Pancreas (tissue), 10 donors: ENCODE data around the gene TGM4. TPM values are rescaled to one million over a fixed set of nuclear protein-coding genes. Genes with fewer than 3 reads are reported as not detected.

Experiments
- ATAC-seq, 4 donors: fragments of 200-7000 bp; cut with Tn5 transposase; one replicate each; pipeline versions ENCODE4 v1.8.0 to v1.9.1; 2020; ENCODE audit warnings: mild to moderate bottlenecking in 4 of 4, moderate library complexity in 4 of 4
- DNase-seq, 6 donors: peaks; one replicate each; pipeline ENCODE4 v3.0.0-alpha.2; 2020
- FAIRE-seq: peaks from 2 replicates; lab custom pipeline; 2012; peaks lifted over from hg19 to GRCh38; lab: Jason Lieb, UNC
- H3K27ac ChIP-seq, 4 donors: fragments of 200-600 bp; sonication (generic); 1 replicate in 3 of 4; 2 replicates in 1 of 4; pipeline versions ENCODE4 v1.5.0 to v1.8.0; 2020
- H3K27me3 ChIP-seq, 4 donors: fragments of 200-600 bp; one replicate each; pipeline ENCODE4 v1.8.0; 2021
- H3K36me3 ChIP-seq, 3 donors: fragments of 200-600 bp; sonication (generic) in 1 of 3; one replicate each; pipeline versions ENCODE4 v1.5.0 to v1.8.0; 2020 to 2021
- H3K4me1 ChIP-seq, 3 donors: fragments of 200-600 bp; one replicate each; pipeline ENCODE4 v1.8.0; 2021
- H3K4me3 ChIP-seq, 4 donors: fragments of 200-600 bp; sonication (generic) in 2 of 4; one replicate each; pipeline versions ENCODE4 v1.5.0 to v1.8.0; 2020 to 2021
- H3K9me3 ChIP-seq, 4 donors: fragments of 200-600 bp; one replicate each; pipeline ENCODE4 v1.8.0; 2021
- CTCF ChIP-seq, 4 donors: fragments of 200-600 bp; sonication (generic) in 3 of 4; IDR thresholded peaks; one replicate each; pipeline versions ENCODE4 v1.5.0 to v1.8.0; 2021; ENCODE audit warnings: antibody characterized with exemption in 4 of 4
- WGBS, 2 donors: extraction: QIAGEN DNeasy Blood & Tissue Kit; methylation state at CpG; one replicate each; pipeline ENCODE4 v1.1.7; 2013; 5-methylcytosine and 5-hydroxymethylcytosine counted together
- intact Hi-C, 3 donors: fragments of 100-400 bp; cut with DNase I; formaldehyde crosslinking; loops; one replicate each; pipeline versions ENCODE4 v1.11.1 to v1.14.2; 2022
- polyA plus RNA-seq, 2 donors: library from polyadenylated mRNA; stranded (reverse); fragments of 200-250 nt; gene quantifications; one replicate each; pipeline ENCODE4 v1.2.3, GENCODE V29; 2013
- total RNA-seq, 6 donors: library from RNA; stranded (reverse); fragmentation: NEBNext Ultra II Directional in 4 of 6; extraction: Animal tissue kit (Norgen Biotek cat#: 25700) in 4 of 6; gene quantifications; one replicate each; pipeline versions ENCODE4 v1.2.1 to v1.2.4, GENCODE V29; 2021 to 2023
- donor health status: healthy with polysubstance abuse.
- donor health status: DM: no; HTN: no; CAD: no; lungs with moderate emphysema.
- donor health status: DM: no; HTN: no; CAD: no.
- donor health status: control.
- donor health status: control.
- donor health status: Bipolar disorder and iron deficiency.
- donor health status: DM: yes; HTN: yes; CAD: no.
- donor health status: DM: no; HTN: no; CAD: no.
- donor health status: DM: no; HTN: no; CAD: no.
- donor health status: DM: yes; HTN: yes; CAD: no.

Gene TGM4
- total and polyA plus RNA-seq, 8 donors: not detected

- Histone ChIP-seq H3K4me1 (no peaks in the 10 kb centered on the region), H3K36me3 (no peaks in the 10 kb centered on the region), H3K27ac (no peak overlapping the region), H3K9me3 (no peaks in the 10 kb centered on the region), H3K4me3 (no peak overlapping the region), H3K27me3 (no peaks in the 10 kb centered on the region)
- TF ChIP-seq CTCF (IDR thresholded peaks at IDR 0.05): no peak
- intact Hi-C loops: no loop called here
- no peak for DNase-seq
- WGBS, 2 donors: 90 to 92% methylated on average over 2 of the region's 2 CpGs
- ATAC-seq: no peak
- FAIRE-seq: no peak
These were observed 75.9 kb downstream of the TGM4 start for GRCh38 chr3:44950275-44950734.

- TF ChIP-seq CTCF (IDR thresholded peaks at IDR 0.05): no peak
- 92 to 97% methylated on average over 3 of the region's 3 CpGs for WGBS, 2 donors
- no peaks in the 10 kb centered on the region for H3K4me1 ChIP-seq
- no peaks in the 10 kb centered on the region for H3K36me3 ChIP-seq
- H3K9me3 ChIP-seq: no peaks in the 10 kb centered on the region
- DNase-seq (no peak), ATAC-seq (no peak), FAIRE-seq (no peak)
- intact Hi-C loops: no loop called here
- H3K27me3 ChIP-seq: no peaks in the 10 kb centered on the region
- no peak overlapping the region for H3K27ac ChIP-seq
- H3K4me3 ChIP-seq: no peak overlapping the region
These were observed 78.3 kb downstream of the TGM4 start for GRCh38 chr3:44952689-44953088.

GRCh38 chr3:44954304-44954703 is 79.9 kb downstream of the TGM4 start:
- Histone ChIP-seq H3K4me3 (no peak overlapping the region), H3K36me3 (peaks cover 0 to 4% (median 0%) of the 10 kb centered on the region in 3 donors), H3K4me1 (no peaks in the 10 kb centered on the region), H3K27ac (no peak overlapping the region), H3K9me3 (no peaks in the 10 kb centered on the region), H3K27me3 (no peaks in the 10 kb centered on the region)
- FAIRE-seq: no peak
- TF ChIP-seq CTCF (IDR thresholded peaks at IDR 0.05): no peak
- DNase-seq: no peak
- WGBS, 2 donors: 90 to 93% methylated on average over 5 of the region's 5 CpGs
- intact Hi-C loops: no loop called here
- no peak for ATAC-seq

GRCh38 chr3:44954962-44955361 is 80.6 kb downstream of the TGM4 start:
- Histone ChIP-seq H3K4me3 (no peak overlapping the region), H3K9me3 (no peaks in the 10 kb centered on the region), H3K36me3 (peaks cover 0 to 4% (median 0%) of the 10 kb centered on the region in 3 donors), H3K27ac (no peak overlapping the region), H3K4me1 (no peaks in the 10 kb centered on the region), H3K27me3 (no peaks in the 10 kb centered on the region)
- intact Hi-C loops: no loop called here
- no peak for FAIRE-seq
- ATAC-seq: peak in 2 of 4 donors; percentile 38 to 63
- WGBS, 2 donors: 51 to 54% methylated on average over 3 of the region's 3 CpGs
- DNase-seq: no peak
- no peak for TF ChIP-seq CTCF (IDR thresholded peaks at IDR 0.05)

- intact Hi-C loops: no loop called here
- Histone ChIP-seq H3K36me3 (peaks cover 0 to 4% (median 0%) of the 10 kb centered on the region in 3 donors), H3K9me3 (no peaks in the 10 kb centered on the region), H3K27me3 (no peaks in the 10 kb centered on the region), H3K4me1 (no peaks in the 10 kb centered on the region), H3K4me3 (no peak overlapping the region), H3K27ac (no peak overlapping the region)
- DNase-seq (no peak), ATAC-seq (no peak), FAIRE-seq (no peak)
- WGBS, 2 donors: 90 to 94% methylated on average over 1 of the region's 1 CpG
- TF ChIP-seq CTCF (IDR thresholded peaks at IDR 0.05): no peak
These were observed 81.5 kb downstream of the TGM4 start for GRCh38 chr3:44955917-44956316.
